Colonic mucosa (tissue), 4 donors: Measurements from ENCODE around the gene OLFML2B. TPM values are rescaled to one million over a fixed set of nuclear protein-coding genes. Genes with fewer than 3 reads are reported as not detected.
A peak's percentile ranks its signal among the peaks of the same experiment; 100 is the strongest.

Source experiments
- DNase-seq: peaks from one replicate; pipeline ENCODE4 v3.0.0-alpha.2; 2020
- H3K27ac ChIP-seq: fragments of 200-600 bp; one replicate; pipeline ENCODE4 v1.8.0; 2021
- H3K27me3 ChIP-seq: fragments of 200-600 bp; one replicate; pipeline ENCODE4 v1.8.0; 2021
- H3K36me3 ChIP-seq: fragments of 200-600 bp; one replicate; pipeline ENCODE4 v1.8.0; 2021
- H3K4me1 ChIP-seq: fragments of 200-600 bp; one replicate; pipeline ENCODE4 v1.8.0; 2021; ENCODE audit warnings: mild to moderate bottlenecking
- H3K4me3 ChIP-seq: fragments of 200-600 bp; one replicate; pipeline ENCODE4 v1.8.0; 2021
- H3K9ac ChIP-seq, 2 donors: one replicate each; pipeline ENCODE4 v1.7.0; 2013; ENCODE audit warnings: control low read depth in 2 of 2, low read depth in 2 of 2, low read length in 2 of 2
- H3K9me3 ChIP-seq: fragments of 200-600 bp; one replicate; pipeline ENCODE4 v1.8.0; 2021
- intact Hi-C: fragments of 100-400 bp; cut with DNase I; formaldehyde crosslinking; loops from one replicate; pipeline ENCODE4 v1.14.1; 2022
- total RNA-seq, 2 donors: library from RNA; stranded (reverse); fragmentation: NEBNext Ultra II Directional in 1 of 2; extraction: Animal tissue kit (Norgen Biotek cat#: 25700) in 1 of 2; gene quantifications; one replicate each; pipeline ENCODE4 v1.2.1, GENCODE V29; 2021
- TF ChIP-seq, protein P1 (sequence below): fragments of 200-600 bp; IDR thresholded peaks from one replicate; pipeline ENCODE4 v1.8.0; 2022; ENCODE audit warnings: antibody characterized with exemption, mild to moderate bottlenecking
- donor health status: healthy.
- donor health status: DM: no; HTN: no; CAD: no.
- donor health status: DM: no; HTN: no; CAD: no.

The OLFML2B gene
- total RNA-seq, 2 donors from 2014 or later = 0.57 to 5.2 TPM

DNA sequence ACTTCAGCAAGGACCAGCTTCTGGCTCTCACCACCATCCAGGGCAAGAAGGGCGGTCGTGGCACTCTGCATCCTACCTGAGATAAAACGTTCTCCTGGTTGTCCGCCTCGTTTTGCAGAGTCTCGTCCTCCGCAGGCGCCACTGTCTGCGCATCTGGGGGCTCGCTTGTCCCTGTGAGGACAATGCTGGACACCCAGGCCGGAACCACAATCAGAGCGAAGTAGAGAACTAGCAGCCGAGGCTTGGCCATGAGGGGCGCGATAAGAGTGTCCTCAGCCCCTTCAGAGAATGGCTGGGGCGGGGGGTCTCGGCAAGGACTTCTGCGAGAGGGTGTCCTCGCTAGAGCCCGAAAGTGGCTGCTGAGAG is 505 bp downstream of the OLFML2B start:
- Histone ChIP-seq H3K27ac (no peak overlapping the region), H3K36me3 (no peaks in the 10 kb centered on the region), H3K9me3 (no peaks in the 10 kb centered on the region), H3K4me3 (peak overlapping the region; percentile 50), H3K27me3 (peaks cover 3% of the 10 kb centered on the region), H3K9ac (peak overlapping the region in 1 of 2 donors; percentile 64), H3K4me1 (peaks cover 6% of the 10 kb centered on the region)
- DNase-seq = no peak
- intact Hi-C loops = no loop called here
- TF ChIP-seq, protein P1, sequence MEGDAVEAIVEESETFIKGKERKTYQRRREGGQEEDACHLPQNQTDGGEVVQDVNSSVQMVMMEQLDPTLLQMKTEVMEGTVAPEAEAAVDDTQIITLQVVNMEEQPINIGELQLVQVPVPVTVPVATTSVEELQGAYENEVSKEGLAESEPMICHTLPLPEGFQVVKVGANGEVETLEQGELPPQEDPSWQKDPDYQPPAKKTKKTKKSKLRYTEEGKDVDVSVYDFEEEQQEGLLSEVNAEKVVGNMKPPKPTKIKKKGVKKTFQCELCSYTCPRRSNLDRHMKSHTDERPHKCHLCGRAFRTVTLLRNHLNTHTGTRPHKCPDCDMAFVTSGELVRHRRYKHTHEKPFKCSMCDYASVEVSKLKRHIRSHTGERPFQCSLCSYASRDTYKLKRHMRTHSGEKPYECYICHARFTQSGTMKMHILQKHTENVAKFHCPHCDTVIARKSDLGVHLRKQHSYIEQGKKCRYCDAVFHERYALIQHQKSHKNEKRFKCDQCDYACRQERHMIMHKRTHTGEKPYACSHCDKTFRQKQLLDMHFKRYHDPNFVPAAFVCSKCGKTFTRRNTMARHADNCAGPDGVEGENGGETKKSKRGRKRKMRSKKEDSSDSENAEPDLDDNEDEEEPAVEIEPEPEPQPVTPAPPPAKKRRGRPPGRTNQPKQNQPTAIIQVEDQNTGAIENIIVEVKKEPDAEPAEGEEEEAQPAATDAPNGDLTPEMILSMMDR = no peak

DNA sequence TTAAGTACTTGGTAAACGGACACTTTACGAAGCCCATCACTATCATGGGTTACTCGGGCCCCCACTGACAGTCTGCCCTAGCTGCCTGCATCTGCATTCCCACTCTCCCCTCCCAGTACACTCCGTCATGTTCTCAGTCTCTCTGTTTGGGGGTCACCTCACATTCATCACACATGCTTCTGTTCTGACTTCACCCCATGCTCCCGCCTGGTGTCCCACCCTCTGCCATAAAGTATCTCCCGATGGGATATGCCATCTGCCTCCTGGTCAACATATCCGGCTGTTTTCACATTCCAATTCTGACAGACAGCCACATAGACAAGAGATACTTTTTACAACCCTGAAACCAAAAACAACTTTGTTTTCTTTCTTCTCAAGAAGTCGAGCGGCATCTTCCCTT is 1.0 kb downstream of the OLFML2B start:
- no peak for DNase-seq
- H3K27ac ChIP-seq = no peak overlapping the region

DNA sequence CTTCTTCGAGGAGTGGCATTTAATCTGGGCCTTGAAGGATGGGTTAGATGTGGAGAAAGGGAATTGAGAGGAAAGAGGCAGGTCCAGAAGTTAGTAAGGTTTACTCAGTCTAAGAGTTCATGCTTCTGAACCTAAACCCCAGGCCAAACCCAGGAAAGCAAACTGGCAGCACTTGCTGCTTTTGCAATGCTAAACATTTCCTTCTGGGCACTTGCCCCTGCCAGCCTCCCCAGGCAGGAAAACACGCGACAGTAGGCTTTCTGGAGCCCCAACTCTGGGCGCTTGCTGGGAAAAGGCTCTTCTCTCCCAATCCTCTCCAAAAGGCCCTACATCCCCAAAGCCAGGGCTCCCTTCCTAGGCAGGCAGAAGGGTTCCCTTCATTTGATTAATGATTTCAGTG is 2.5 kb downstream of the OLFML2B start:
- H3K4me3 ChIP-seq = no peak overlapping the region
- intact Hi-C loops = no loop called here
- no peaks in the 10 kb centered on the region for H3K9me3 ChIP-seq
- TF ChIP-seq, protein P1 = no peak
- H3K36me3 ChIP-seq = no peaks in the 10 kb centered on the region
- H3K27ac ChIP-seq = no peak overlapping the region
- peaks cover 6% of the 10 kb centered on the region for H3K4me1 ChIP-seq
- H3K27me3 ChIP-seq = peaks cover 3% of the 10 kb centered on the region
- no peak for DNase-seq
- no peak overlapping the region for H3K9ac ChIP-seq

More for the DNA sequence above, 1.0 kb downstream of the OLFML2B start:
- intact Hi-C loops = no loop called here
- Histone ChIP-seq H3K27me3 (peaks cover 3% of the 10 kb centered on the region), H3K36me3 (no peaks in the 10 kb centered on the region), H3K9me3 (no peaks in the 10 kb centered on the region), H3K4me3 (peak overlapping the region; percentile 50), H3K4me1 (peaks cover 6% of the 10 kb centered on the region), H3K9ac (no peak overlapping the region)
- TF ChIP-seq, protein P1 = no peak

DNA sequence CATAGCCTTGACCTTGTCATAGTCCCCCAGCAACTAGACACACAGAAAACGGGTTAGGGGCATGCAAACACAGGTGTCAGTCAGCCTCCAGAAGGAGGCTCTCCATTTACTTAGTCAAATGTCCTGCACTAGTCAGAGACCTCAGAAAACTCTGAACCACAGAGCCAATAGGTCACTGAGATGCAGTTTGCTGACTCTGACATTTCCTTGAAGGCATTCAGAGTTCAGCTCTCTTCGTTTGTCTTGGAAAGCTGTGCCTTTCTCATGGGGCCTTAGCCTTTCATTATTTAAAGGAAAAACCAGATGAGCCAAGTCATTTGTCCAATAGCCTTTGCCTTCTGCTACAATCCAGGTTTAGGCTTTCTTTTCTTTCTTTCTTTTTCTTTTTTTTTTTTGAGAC is 3.5 kb downstream of the OLFML2B start:
- no peak overlapping the region for H3K9ac ChIP-seq
- no peak overlapping the region for H3K4me3 ChIP-seq
- H3K27ac ChIP-seq = no peak overlapping the region
- H3K4me1 ChIP-seq = peaks cover 6% of the 10 kb centered on the region
- H3K9me3 ChIP-seq = no peaks in the 10 kb centered on the region
- intact Hi-C loops = no loop called here
- H3K36me3 ChIP-seq = no peaks in the 10 kb centered on the region
- TF ChIP-seq, protein P1 = no peak
- no peaks in the 10 kb centered on the region for H3K27me3 ChIP-seq
- no peak for DNase-seq

DNA sequence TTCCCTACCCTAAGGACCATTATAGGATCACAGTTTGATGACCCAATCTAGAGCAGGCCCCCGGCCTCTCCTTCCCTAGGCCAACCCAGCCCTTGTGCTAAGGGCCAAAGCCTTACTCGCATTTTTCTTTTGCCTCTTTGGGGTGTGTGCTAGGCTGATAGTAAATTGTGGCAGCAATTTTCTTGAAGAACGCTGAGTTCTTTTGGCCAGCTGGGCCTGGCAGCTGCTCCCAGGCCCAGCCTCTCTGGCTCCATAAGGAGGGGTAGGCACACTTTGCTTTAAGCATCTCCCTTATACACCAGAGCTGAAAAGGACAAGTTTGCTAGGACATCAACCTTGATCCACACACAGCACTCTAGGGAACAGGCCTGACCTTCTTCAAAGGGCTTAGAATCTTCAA is 4.2 kb downstream of the OLFML2B start:
- Histone ChIP-seq H3K9ac (no peak overlapping the region), H3K9me3 (no peaks in the 10 kb centered on the region), H3K36me3 (no peaks in the 10 kb centered on the region), H3K27me3 (no peaks in the 10 kb centered on the region), H3K27ac (no peak overlapping the region), H3K4me1 (peaks cover 6% of the 10 kb centered on the region), H3K4me3 (no peak overlapping the region)
- intact Hi-C loops = no loop called here
- DNase-seq = no peak
- TF ChIP-seq, protein P1 = no peak

DNA sequence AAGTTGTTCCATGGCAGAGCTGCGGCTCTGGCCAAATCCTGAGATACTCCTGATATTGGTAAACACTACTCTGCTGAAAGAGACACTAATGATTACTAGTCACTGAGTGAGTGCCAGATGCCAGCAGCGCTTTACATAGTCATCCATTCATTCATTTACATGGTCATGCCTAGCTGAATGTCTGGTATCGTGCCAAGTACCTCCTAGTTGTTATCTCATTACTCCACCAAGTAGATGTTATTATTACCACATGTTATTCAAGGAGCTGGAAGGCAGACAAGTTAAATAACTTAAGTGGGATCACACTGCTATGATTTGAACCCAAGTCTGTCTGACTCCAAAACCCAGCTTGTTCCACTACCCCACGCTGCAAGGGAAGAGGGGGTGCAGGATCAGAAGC is 4.7 kb downstream of the OLFML2B start:
- H3K27me3 ChIP-seq = no peaks in the 10 kb centered on the region
- no peak overlapping the region for H3K27ac ChIP-seq
- H3K4me1 ChIP-seq = peaks cover 6% of the 10 kb centered on the region
- H3K9me3 ChIP-seq = no peaks in the 10 kb centered on the region
- intact Hi-C loops = no loop called here
- no peaks in the 10 kb centered on the region for H3K36me3 ChIP-seq
- no peak for DNase-seq
- TF ChIP-seq, protein P1 = no peak
- H3K9ac ChIP-seq = no peak overlapping the region
- no peak overlapping the region for H3K4me3 ChIP-seq
